Activated CD8-positive, alpha-beta memory T cell treated with anti-CD3 and anti-CD28 coated beads, Interleukin-2, amount 50 U/mL, for 48 hours (primary cell): ENCODE measurements around the gene TMEM81.

Experiments used
- DNase-seq: peaks from one replicate; pipeline ENCODE4 v3.0.0-alpha.2; 2020

Gene TMEM81

DNA sequence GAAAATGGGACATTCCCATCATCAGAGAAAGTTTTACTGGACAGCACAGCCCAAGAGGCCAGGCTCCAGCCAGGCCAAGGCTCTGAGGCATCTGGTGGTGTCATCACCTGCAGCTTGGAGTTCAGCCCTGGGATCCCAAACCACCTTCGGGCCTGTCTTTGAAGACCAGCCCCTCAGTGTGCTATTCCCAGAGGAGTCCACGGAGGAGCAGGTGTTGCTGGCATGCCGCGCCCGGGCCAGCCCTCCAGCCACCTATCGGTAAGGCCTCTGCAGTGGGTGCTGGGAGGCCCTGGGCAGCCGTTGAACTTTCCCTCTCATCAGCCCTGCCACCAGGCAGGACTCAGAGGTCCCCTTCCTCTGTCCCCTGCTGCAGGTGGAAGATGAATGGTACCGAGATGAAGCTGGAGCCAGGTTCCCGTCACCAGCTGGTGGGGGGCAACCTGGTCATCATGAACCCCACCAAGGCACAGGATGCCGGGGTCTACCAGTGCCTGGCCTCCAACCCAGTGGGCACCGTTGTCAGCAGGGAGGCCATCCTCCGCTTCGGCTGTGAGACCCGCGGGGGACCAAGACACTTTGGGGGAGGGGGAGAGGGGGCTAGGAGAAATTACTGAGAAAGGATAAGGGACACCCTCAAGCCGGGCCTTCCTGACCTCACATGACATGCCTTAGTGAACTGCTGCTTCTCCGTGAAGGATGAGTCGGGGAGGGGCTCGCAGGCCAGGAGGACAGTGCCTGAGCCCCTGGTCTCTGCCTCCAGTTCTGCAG is 26.3 kb downstream of the TMEM81 start:
- DNase-seq: no peak

DNA sequence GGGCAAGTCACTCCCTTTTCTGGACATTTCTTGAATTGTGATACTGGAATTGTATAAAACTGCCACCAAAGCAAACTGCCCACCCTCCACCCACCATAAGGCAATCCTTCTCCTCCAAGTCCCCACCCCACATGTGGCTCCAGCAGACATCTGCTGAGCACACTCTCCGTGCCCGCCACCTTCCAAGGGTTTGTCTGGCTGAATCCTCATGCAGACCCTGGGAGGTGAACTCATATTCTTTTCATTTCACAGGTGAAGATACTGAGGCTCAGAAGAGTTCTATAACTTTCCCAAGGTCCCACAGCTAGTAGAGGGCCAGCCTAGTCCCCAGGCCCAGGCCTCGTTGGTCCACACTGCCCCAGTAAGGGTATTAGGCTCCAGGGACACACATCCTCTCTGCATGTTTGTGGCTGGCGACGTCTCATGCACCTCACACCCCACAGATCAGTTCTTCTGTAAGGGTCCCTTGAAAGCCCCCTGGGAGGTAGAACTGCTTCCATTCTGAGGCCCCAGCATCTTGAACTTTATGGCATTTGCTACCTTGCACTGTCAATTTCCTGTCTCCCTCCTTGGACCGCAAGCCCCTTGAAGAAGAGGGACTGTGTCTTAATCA is 27.2 kb downstream of the TMEM81 start:
- DNase-seq: no peak

DNA sequence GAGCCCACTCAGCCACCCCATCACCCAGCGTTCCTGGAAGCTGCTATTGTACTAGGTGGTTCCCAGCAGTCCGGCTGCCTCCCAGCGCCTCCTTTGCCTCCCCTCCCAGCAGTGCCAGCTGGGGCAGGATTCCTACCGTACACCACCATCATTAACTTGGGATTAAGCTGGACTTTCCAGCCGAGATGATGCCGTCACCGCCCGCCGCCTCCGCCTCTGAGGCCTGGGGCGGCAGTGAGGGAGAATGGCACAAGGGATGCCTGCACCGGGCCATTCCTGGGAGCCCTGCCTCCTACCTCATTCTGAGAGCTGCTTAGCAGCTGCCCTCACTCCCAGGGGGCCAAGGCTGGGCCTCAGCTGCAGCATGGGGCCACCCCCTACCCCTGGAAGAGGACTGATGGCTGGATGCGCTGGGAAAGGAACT is 28.1 kb downstream of the TMEM81 start:
- no peak for DNase-seq

- no peak for DNase-seq
Measured at GRCh38 chr1:205054013-205054412, 30.2 kb downstream of the TMEM81 start.

DNA sequence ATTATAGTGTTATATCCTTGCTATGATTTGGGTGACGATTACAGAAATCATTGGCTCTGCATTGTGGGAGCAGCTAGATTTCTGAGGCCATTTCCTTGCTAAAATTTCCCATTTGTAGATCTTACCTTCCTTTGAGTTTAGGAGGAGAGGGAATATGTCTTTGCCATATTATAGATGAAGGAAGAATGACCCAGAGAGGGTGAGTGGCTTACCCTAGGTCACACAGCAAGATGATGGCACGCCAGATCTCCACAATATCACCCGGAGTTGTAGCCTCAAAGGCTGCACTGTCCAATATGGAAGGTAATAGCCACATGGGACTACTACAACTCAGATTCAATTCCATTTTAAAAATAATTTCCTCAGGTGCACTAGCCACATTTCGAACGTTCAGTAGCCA is 31.0 kb downstream of the TMEM81 start:
- no peak for DNase-seq

DNA sequence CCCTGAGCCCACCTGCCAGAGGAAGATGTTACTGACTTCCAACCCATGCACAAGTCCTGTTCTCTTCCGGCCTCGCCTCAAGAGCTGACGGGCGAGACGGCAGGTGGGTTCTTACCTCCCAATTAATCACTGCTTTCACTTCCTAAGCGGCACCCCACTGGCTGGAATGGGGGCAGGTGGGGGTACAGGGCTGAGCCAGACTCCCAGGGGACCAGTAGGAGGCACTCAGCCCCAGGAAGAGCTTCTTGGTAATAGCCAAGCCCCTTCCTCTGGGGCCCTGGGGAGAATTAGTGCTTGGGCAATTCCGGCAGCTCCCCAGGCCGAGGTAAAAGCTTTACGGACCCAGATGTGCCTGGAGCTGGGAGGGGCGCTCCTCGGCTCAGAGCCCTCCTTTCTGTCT is 31.6 kb downstream of the TMEM81 start:
- DNase-seq: no peak

DNA sequence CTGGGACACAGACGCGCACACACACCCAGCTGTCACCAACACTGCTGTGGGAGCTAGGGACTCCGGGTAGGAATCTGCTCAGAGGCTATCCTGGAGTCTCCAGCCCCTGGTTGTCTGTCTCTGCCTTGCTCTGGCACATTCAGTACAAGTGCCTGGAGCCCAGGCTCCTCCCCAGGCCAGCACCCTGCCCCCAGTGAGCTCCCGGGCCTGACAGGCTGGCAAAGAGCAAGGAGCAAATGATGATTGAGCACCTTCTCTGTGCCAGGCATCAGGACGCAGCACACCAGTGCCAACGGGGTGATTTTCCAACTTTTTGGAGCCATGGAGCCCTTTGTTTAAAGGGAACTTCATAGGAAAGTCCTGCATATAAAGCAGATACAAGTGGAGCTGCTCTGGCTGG is 34.8 kb downstream of the TMEM81 start:
- no peak for DNase-seq

GRCh38 chr1:205048382-205048781 is 35.9 kb downstream of the TMEM81 start:
- DNase-seq: no peak

DNA sequence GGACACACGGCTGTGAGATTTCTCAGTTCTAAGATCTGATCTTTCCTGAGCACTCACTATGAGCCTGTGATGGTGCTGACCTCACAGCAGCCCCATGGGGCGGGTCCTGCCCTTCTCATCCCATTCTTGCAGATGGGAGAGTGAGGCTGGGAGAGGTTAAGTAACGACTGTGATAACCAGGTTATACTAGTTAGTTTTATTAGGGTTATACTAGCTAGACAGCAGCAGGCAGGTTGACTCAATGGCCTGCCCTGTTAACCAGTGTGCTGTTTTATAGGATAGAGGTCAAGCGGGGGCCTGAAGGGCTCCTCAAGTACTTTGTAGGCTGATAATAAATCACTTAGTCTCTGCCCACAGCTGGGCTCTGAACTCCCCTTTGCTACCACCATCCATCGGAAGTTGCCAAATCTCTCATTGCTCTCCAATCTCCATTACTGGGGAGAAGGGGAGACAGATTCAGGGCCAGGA is 36.5 kb downstream of the TMEM81 start:
- DNase-seq: no peak

DNA sequence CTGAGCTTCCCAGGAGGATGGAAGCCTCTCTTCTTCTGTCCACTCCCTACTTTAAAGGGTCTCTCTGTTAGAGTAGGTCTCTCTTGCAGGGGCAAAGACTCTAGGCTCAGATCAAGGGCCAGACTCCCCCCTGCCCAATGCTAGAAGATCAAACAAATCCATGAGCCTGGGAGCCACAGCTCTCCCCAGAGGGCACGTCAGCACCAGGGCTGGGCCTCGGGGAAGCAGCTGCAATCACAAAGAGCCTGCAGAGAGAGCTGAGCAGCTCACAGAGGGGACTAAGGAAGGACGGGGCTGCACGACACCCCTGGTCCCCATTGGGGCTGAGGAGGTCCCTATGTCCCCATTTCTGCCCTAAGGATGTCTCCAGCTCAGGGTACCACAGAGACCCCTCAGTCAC is 37.4 kb downstream of the TMEM81 start:
- DNase-seq: no peak

DNA sequence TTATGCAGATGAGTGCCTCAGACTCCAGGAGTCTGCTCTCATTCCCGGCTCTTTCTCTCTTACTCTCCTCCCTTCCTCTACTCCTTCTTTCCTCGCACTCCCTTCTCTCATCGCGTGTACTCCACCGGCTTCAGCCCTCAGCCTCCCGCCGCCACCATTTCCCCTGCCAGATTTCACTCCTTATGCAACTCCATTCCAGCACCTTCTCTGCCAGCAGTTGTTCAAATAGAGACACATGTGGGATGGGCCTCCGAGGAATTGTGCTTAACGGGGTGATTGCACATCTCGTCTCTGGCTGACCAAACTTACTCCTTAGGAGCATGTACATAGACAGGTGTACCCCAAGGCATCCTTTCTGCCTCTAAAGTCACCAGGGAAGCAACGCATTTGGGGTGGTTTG is 39.1 kb downstream of the TMEM81 start:
- DNase-seq: no peak

- DNase-seq: no peak
Measured at GRCh38 chr1:205044741-205045140, 39.5 kb downstream of the TMEM81 start.

GRCh38 chr1:205043866-205044265 is 40.4 kb downstream of the TMEM81 start:
- no peak for DNase-seq

- DNase-seq: no peak
Measured at GRCh38 chr1:205042911-205043806, 41.1 kb downstream of the TMEM81 start, which contains the start of gene CNTN2. CNTN2 (plus strand) TSS chr1:205043212; CDS start chr1:205053186, 9,974 bp downstream.

GRCh38 chr1:205041998-205042910 is 42.0 kb downstream of the TMEM81 start:
- no peak for DNase-seq

DNA sequence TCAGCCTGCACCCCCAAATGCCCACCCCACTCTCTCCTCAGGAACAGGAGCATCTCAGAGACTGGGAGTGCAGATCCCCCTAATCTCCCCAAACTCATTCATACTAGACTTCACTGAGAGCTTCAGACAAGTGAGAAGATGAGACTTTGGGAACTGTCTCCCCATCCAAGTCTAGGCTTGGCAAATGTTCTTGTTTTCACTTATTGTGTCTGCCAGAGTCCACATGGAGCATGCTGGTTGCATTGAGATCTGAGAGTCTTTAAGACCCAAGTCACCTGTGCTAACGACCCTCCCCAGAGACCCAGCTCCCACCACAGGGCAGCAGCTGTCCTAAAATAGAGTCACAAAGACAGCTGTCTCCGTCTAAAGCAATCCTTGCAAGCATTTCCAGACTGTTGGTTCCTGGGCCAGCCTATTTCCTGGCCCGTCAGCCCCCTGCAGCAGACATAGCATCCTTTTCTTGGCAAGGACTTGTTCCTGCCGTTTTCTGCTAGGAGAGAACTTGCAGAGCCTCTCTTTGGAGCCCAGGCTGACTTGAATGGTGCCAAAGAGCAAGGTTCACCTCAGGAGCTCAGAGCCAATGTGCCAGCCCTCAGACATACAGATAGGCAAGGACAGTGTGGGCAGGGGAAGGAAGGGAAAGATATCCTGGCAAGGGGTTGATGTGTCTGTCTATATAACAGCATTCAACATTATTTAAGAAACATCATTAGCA is 43.1 kb downstream of the TMEM81 start:
- DNase-seq: no peak

GRCh38 chr1:205038132-205038786 is 46.0 kb downstream of the TMEM81 start:
- no peak for DNase-seq

DNA sequence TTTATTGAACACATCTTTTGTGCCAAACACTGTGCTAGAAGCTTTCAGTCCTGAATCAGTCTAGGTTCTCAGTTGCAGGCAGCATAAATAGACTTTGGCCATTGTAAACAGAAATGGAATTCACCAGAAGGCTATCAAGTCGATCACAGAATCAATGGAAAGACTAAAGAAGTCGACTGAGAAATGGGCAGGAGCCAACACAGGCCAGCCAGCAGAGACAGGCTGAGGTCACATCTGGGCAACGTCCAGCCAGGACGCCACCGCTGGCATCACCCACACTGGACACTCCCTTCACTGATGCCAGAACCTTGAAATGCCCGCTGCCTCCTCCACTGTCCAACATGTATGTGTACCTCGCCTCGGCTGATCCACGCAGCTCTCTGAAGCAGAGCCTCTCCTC is 46.7 kb downstream of the TMEM81 start:
- no peak for DNase-seq
